Central memory CD8-positive, alpha-beta T cell (primary cell): ENCODE data around the gene GLT8D2.

ENCODE experiments used
- ATAC-seq: fragments of 150-1000 bp; cut with Tn5 transposase; replicated peaks from 2 replicates; pipeline ENCODE4 v1.10.0; 2022; ENCODE audit warnings: mild to moderate bottlenecking, moderate FRiP score, moderate number of reproducible peaks; ENCODE audit not compliant: poor library complexity, severe bottlenecking; ENCODE audit errors: extremely low read depth
- DNase-seq, 2 donors: peaks; one replicate each; pipeline ENCODE4 v3.0.0; 2021; ENCODE audit warnings: low spot score in 2 of 2
- H3K27ac Mint-ChIP-seq: one replicate; pipeline ENCODE4 v1.8.0; 2022; ENCODE audit warnings: low read depth, mild to moderate bottlenecking, moderate library complexity, mixed read lengths
- H3K27me3 Mint-ChIP-seq: one replicate; pipeline ENCODE4 v1.8.0; 2022; ENCODE audit warnings: mixed read lengths
- H3K36me3 Mint-ChIP-seq: one replicate; pipeline ENCODE4 v1.8.0; 2022; ENCODE audit warnings: mild to moderate bottlenecking, moderate library complexity, mixed read lengths; ENCODE audit not compliant: insufficient read depth
- H3K4me1 Mint-ChIP-seq: one replicate; pipeline ENCODE4 v1.8.0; 2022; ENCODE audit warnings: mixed read lengths
- H3K4me3 Mint-ChIP-seq: one replicate; pipeline ENCODE4 v1.8.0; 2022; ENCODE audit warnings: mild to moderate bottlenecking, moderate library complexity, mixed read lengths
- H3K9me3 Mint-ChIP-seq: one replicate; pipeline ENCODE4 v1.8.0; 2022; ENCODE audit warnings: mixed read lengths

The GLT8D2 gene

DNA sequence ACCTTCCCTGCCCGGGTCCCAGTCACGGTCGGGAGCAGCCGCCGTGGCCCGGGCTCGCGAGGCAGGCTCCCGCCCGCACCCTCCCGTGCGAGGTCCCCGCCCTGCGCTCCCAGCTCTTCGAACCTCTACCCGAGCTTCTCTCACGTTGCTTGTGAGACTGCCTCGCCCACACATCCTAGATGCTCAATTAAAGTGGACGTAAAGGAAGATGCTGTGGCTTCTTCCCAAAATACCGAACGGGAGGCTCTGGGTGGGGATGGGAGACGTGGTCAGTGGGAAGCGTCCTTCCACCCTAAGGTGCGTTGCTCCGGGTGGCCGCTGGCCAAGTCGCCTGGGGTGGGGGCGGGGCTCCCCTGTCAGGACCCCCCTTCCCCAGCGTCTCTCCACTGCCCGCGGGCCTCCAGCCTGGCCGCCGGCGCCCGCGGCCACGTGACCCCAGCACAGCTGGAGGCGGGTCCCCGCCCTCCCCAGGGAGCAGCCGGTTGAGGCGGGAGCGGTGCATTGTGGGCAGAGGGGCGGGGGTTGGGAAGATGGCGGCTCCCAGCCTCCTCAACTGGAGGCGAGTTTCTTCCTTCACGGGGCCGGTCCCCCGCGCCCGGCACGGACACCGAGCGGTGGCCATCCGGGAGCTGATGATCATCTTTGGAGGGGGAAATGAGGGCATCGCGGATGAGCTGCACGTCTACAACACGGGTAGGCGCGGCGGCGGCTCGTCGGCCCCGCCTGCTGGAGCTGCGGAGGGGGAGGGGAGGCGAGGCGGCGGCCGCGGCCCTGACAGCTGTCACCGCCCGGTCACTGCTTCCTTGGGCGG, 14.2 kb upstream of the GLT8D2 start, which contains the start of gene HCFC2:
Gene HCFC2 (plus strand): TSS at position 501 of the 811 bp plus-strand sequence. CDS start 30 bp downstream, at position 531.
- peak; percentile 97 for ATAC-seq
- Mint-ChIP-seq H3K27me3 (peaks cover 15% of the 10 kb centered on the region), H3K36me3 (peaks cover 10% of the 10 kb centered on the region), H3K4me1 (peaks cover 4% of the 10 kb centered on the region), H3K27ac (peak within 1 kb of the TSS; percentile 82), H3K9me3 (no peaks in the 10 kb centered on the region), H3K4me3 (peak within 1 kb of the TSS; percentile 91)
- DNase-seq: peak; percentile 75 to 76

DNA sequence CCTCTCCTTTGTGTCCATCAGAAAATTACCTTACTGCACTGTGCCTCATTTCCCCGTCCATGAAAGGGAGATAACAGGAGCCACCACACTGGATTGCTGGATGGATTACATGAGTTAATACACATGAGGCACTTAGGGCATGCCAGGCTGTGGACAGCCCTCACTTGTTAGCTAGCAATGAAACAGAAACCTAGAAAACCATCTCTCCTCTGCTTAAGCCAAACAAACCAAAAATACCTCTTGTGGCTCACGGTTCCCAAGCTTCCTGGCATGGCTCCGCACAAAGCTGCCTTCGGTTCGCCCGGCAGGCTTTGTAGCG, 13.7 kb upstream of the GLT8D2 start:
- no peak overlapping the region for H3K27ac Mint-ChIP-seq

DNA sequence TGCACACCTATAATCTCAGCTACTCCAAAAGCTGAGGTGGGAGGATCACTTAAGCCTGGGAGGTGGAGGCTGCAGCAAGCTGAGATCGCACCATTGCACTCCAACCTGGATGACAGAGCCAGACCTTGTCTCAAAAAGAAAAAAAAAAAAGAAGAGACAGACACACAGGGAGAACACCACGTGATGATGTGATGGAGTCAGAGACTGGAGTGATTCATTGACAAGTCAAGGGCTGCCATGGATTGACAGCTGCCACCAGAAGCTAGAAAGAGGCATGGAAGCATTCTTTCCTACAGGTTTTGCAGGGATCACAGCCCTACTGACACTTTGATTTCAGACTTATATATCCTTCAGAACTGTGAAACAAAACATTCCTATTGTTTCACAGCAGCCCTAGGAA, 10.8 kb upstream of the GLT8D2 start:
- Mint-ChIP-seq H3K27me3 (peaks cover 15% of the 10 kb centered on the region), H3K4me3 (no peak overlapping the region), H3K36me3 (peaks cover 3% of the 10 kb centered on the region), H3K4me1 (peaks cover 4% of the 10 kb centered on the region), H3K27ac (no peak overlapping the region), H3K9me3 (no peaks in the 10 kb centered on the region)
- ATAC-seq (no peak), DNase-seq (no peak)

More for the DNA sequence above, 13.7 kb upstream of the GLT8D2 start:
- H3K36me3 Mint-ChIP-seq: peaks cover 10% of the 10 kb centered on the region
- ATAC-seq: peak; percentile 50
- H3K27me3 Mint-ChIP-seq: peaks cover 15% of the 10 kb centered on the region
- H3K9me3 Mint-ChIP-seq: no peaks in the 10 kb centered on the region
- DNase-seq: no peak
- H3K4me3 Mint-ChIP-seq: peak overlapping the region; percentile 91
- H3K4me1 Mint-ChIP-seq: peaks cover 4% of the 10 kb centered on the region

DNA sequence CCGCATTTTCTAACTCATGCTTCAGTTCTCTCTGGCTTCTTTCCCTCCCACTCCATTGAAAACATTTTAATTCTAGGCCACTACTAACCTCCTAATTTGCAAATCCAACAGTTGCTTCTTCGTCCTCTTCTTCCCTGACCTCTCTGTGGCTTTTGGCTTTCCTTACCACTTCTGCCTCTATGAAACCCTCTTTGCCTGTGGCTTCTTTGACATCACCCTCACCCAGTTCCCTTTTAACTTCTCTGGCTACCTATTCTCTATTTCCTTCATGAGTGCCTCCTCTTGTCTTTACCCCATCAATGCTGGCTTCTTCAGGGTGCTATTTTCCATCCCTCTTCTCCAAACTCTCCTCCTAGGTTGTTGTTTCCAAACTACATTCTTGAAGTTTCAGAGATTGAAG, 10.0 kb upstream of the GLT8D2 start:
- no peak overlapping the region for H3K4me3 Mint-ChIP-seq
- no peak for DNase-seq
- no peak for ATAC-seq
- peaks cover 4% of the 10 kb centered on the region for H3K4me1 Mint-ChIP-seq
- H3K27me3 Mint-ChIP-seq: peaks cover 18% of the 10 kb centered on the region
- H3K9me3 Mint-ChIP-seq: no peaks in the 10 kb centered on the region
- peaks cover 3% of the 10 kb centered on the region for H3K36me3 Mint-ChIP-seq
- no peak overlapping the region for H3K27ac Mint-ChIP-seq

DNA sequence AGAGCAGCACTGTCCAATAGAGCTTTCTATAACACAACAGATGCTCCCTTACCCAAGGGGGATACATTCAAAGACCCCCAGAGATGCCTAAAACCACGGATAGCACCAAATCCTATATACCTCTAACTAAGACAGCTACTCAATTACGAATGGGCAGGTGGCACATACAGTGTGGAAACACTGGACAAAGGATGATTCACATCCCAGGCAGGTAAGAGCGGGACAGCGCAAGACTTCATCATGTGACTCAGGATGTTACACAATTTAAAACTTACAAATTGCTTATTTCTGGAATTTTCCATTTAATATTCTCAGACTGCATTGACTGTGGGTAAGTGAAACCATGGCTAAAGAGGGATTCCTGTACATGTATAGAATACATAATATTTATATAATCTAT, 8.8 kb upstream of the GLT8D2 start:
- no peak overlapping the region for H3K27ac Mint-ChIP-seq
- ATAC-seq: no peak
- no peak overlapping the region for H3K4me3 Mint-ChIP-seq
- H3K27me3 Mint-ChIP-seq: peaks cover 29% of the 10 kb centered on the region
- peaks cover 4% of the 10 kb centered on the region for H3K4me1 Mint-ChIP-seq
- no peaks in the 10 kb centered on the region for H3K36me3 Mint-ChIP-seq
- no peaks in the 10 kb centered on the region for H3K9me3 Mint-ChIP-seq
- no peak for DNase-seq

DNA sequence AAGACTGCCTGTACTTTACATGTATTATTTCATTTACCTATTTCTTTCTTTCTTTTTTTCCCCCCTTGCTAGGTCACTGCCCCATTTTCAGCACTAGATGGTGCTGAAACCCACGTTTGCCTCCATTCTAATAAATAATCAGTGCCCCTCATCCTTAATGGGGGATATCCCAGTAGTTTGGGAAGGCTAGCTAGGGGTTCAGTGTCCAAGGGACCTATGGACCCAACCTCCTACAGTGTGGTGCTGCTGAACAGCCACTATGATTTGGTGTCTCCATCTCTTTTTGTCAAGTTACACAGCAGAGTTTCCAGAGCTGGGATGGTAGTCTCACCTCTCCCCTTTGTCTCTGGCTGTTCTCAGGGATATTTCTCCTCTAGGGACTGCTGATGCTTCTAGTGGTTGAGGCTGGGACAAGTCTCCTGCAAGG, 7.8 kb upstream of the GLT8D2 start:
- ATAC-seq (no peak), DNase-seq (no peak)
- Mint-ChIP-seq H3K36me3 (no peaks in the 10 kb centered on the region), H3K4me1 (no peaks in the 10 kb centered on the region), H3K27ac (no peak overlapping the region), H3K9me3 (no peaks in the 10 kb centered on the region), H3K27me3 (peaks cover 39% of the 10 kb centered on the region), H3K4me3 (no peak overlapping the region)

DNA sequence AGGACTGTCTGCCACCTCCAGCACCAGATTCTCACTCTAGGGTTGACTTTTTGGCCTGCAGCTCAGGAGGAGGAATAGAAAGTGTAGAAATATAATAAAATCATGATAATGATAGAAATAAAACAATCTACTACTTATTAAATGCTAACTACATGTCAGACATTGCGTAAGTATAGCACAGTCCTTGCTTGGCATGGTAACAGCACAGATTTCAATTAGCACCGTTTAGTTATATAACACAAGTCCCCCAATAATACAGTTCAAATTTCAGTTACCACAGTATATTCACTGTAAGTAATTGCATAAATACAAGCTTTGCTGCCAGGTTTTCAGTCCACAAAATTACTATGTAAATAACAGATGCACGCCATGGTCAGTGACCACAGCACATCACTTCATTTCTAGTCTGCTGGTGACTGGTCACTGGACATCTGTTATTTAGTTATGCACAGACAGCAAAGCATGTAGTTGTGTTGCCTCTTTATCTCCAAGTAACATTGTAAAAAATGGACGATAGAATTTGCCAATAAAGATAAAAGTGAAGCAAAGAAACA, 6.5 kb upstream of the GLT8D2 start:
- no peaks in the 10 kb centered on the region for H3K9me3 Mint-ChIP-seq
- H3K27me3 Mint-ChIP-seq: peaks cover 52% of the 10 kb centered on the region
- no peak overlapping the region for H3K27ac Mint-ChIP-seq
- DNase-seq (no peak), ATAC-seq (no peak)
- H3K4me3 Mint-ChIP-seq: no peak overlapping the region
- H3K36me3 Mint-ChIP-seq: no peaks in the 10 kb centered on the region
- no peaks in the 10 kb centered on the region for H3K4me1 Mint-ChIP-seq

DNA sequence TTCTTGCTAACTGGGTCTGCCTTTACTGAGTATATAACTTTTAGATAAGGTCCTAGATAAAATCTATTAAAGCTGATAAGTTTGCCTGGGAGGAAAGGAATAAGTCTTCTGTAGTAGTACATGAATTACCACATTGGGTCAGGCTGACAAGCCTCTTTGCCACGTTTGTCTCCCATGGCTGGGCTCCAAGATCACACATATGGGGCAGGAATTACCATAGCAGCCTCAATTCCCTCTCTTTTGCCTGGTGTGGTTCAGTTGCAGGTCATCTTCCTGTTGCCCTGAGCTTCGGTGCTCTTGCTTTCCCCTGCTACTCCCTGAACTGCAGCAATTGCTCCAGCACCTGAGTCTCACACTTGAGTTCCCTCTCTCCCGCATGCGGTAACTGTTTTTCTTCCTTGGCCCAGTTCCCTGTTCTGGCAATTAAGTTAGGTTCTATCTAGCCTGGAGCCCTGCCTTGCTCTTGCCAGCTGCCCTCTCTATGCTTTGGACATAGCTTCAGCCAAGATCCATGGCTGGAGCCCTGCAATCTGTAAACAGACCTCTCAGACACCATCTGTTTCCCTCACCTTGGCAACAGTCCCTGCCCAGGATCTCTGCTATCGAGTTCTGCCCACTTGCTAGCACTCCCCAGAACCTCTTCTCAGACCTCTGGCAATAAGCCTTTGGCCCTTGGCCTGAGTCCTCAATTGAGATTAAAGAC, 5.8 kb upstream of the GLT8D2 start:
- no peak overlapping the region for H3K27ac Mint-ChIP-seq
- no peaks in the 10 kb centered on the region for H3K36me3 Mint-ChIP-seq
- H3K27me3 Mint-ChIP-seq: peaks cover 57% of the 10 kb centered on the region
- H3K9me3 Mint-ChIP-seq: no peaks in the 10 kb centered on the region
- H3K4me1 Mint-ChIP-seq: no peaks in the 10 kb centered on the region
- no peak overlapping the region for H3K4me3 Mint-ChIP-seq
- ATAC-seq (no peak), DNase-seq (no peak)

DNA sequence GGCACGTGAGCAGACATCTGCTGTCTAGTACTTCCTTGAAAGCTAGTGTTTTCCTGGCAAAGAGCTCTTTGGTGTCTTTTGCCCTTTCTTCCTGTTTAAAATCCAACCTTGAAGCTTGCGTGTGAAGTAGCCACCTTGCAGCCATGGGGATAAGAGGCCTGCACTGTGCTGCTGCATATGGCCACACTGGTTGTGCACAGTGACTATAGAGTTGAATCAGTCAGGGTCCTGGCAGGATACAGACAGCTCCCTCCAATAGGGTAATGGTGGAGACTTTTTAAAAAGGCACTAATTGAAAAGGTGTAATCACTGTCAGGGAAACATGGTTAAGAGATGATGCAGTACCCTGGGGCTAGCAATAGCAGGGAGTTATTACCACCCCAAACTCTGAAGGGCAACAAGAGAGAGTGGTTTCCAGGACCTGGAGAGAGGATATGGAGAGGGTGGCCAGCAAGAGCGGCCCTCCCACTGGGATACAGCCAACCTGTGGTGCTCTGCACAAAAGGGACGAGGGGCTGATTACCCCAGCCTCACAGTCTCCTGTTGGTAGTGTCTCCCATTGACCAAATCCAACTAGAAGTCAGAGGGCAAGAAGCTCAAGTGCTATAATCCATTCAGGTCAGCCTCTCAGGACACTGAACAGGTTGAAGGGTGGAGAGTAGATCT, 4.8 kb upstream of the GLT8D2 start:
- ATAC-seq (no peak), DNase-seq (no peak)
- H3K27me3 Mint-ChIP-seq: peaks cover 54% of the 10 kb centered on the region
- H3K27ac Mint-ChIP-seq: no peak overlapping the region
- H3K9me3 Mint-ChIP-seq: no peaks in the 10 kb centered on the region
- H3K36me3 Mint-ChIP-seq: no peaks in the 10 kb centered on the region
- H3K4me3 Mint-ChIP-seq: no peak overlapping the region
- no peaks in the 10 kb centered on the region for H3K4me1 Mint-ChIP-seq

DNA sequence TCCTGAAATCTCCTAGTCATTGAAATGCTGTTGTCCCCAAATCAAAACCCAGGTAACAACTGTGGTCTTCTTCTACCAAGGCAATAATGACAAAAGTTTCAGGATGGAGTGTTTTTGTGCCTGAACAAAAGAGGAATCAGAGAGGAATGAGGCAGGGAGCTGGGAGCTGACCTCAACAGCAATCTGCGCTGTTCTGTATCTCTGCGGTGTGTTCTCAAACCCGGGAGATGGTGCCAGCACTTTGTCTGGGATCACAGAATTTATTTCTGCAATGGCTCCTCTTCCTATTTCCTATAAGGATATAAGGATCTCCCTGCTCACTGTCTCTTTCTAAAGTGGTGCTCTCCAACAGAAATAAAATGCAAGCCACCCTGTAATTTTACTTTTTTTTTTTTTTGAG, 449 bp upstream of the GLT8D2 start:
- Mint-ChIP-seq H3K4me3 (no peak overlapping the region), H3K27me3 (peaks cover 70% of the 10 kb centered on the region), H3K36me3 (no peaks in the 10 kb centered on the region), H3K27ac (no peak overlapping the region), H3K4me1 (peaks cover under 1% of the 10 kb centered on the region), H3K9me3 (no peaks in the 10 kb centered on the region)
- DNase-seq (no peak), ATAC-seq (no peak)

DNA sequence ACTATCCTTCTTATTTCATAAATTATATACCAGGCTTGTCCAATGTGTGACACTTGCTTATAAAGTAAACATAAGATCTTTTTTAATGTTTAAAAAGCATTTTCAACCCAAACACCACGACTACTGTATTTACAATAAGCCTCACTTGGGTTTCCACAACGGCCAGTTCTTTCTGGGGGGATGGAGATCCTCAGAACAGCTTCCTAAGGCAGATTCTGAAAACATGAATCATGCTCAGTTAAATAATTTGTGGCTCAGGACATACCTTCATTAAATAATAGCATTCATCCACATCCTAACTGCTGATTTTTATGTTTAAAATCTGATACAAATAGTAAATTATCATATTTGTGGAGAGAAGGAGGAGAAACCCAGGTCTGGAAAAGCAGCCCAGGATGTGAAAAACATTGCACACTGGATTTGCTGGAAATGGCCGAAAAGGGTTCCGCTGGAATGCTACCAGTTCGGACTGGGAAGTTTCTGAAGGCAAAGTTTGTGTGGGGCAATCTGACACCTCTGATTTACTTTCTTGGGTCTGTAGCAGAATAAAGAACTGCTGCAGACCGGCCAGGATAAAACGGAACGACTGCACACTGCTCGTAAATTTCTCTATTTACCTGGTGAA, 597 bp downstream of the GLT8D2 start:
- DNase-seq: no peak
- peaks cover 2% of the 10 kb centered on the region for H3K36me3 Mint-ChIP-seq
- no peak for ATAC-seq
- peaks cover 62% of the 10 kb centered on the region for H3K27me3 Mint-ChIP-seq
- no peak overlapping the region for H3K4me3 Mint-ChIP-seq
- H3K4me1 Mint-ChIP-seq: peaks cover 5% of the 10 kb centered on the region
- no peaks in the 10 kb centered on the region for H3K9me3 Mint-ChIP-seq
- H3K27ac Mint-ChIP-seq: no peak overlapping the region

DNA sequence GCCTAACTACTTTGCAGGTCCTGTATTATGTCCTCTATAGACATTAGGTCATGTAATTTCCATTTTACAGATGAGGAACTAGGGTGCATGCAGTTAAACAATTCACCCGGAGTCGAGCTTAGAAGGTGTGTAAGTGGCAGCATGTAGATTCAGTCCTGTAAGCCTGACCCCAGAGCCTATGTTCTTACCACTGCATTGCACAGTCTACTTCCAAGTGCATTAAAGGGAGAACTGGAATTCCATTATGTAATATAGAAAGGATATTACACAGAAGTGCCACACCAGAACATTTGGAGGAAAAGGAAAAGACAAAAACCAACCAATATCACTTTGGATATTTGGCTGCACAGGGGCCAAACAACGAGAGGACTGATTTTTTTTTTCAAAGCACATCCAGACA, 1.2 kb downstream of the GLT8D2 start:
- no peak for ATAC-seq
- H3K36me3 Mint-ChIP-seq: peaks cover 2% of the 10 kb centered on the region
- peaks cover 56% of the 10 kb centered on the region for H3K27me3 Mint-ChIP-seq
- H3K4me3 Mint-ChIP-seq: no peak overlapping the region
- DNase-seq: no peak
- no peaks in the 10 kb centered on the region for H3K9me3 Mint-ChIP-seq
- peaks cover 5% of the 10 kb centered on the region for H3K4me1 Mint-ChIP-seq
- no peak overlapping the region for H3K27ac Mint-ChIP-seq
